ENCODE data around the gene ATF6B. TPM values are rescaled to one million over a fixed set of nuclear protein-coding genes. Genes with fewer than 3 reads are reported as not detected.

Gene ATF6B
- total RNA-seq, result 10 to 100 TPM; 15.0 to 15.3 TPM

GRCh38 chr6:32127717-32128592 is at the start of gene ATF6B:
ATF6B (minus strand) TSS chr6:32128246; CDS start chr6:32128207, 39 bp downstream.
- Histone ChIP-seq H3K36me3 (peaks cover 27% of the 10 kb centered on the region), H3K9me3 (no peaks in the 10 kb centered on the region), H3K27ac (peak within 1 kb of the TSS; percentile 90 to 96), H3K27me3 (no peaks in the 10 kb centered on the region), H3K4me1 (peaks cover 0 to 30% of the 10 kb centered on the region in 2 donors), H3K4me3 (peak within 1 kb of the TSS; percentile 71 to 99)
- DNase-seq (ENCODE audit: low spot score), result peak; percentile 100
- no peak for TF ChIP-seq CTCF (IDR thresholded peaks at IDR 0.05)

GRCh38 chr6:32177183-32177787 is 49.2 kb upstream of the ATF6B start:
- Histone ChIP-seq H3K27me3 (no peaks in the 10 kb centered on the region), H3K4me3 (peak overlapping the region; percentile 88 to 95), H3K36me3 (peaks cover 20% of the 10 kb centered on the region), H3K4me1 (peaks cover 0 to 61% of the 10 kb centered on the region in 2 donors), H3K27ac (peak overlapping the region; percentile 92 to 94), H3K9me3 (no peaks in the 10 kb centered on the region)
- no peak for TF ChIP-seq CTCF (IDR thresholded peaks at IDR 0.05)
- no peak for DNase-seq (ENCODE audit: low spot score)

GRCh38 chr6:32176476-32177182 is 48.6 kb upstream of the ATF6B start:
- Histone ChIP-seq H3K27me3 (no peaks in the 10 kb centered on the region), H3K4me3 (peak overlapping the region; percentile 88 to 95), H3K9me3 (no peaks in the 10 kb centered on the region), H3K27ac (peak overlapping the region; percentile 92 to 94), H3K36me3 (peaks cover 16% of the 10 kb centered on the region), H3K4me1 (peaks cover 0 to 57% of the 10 kb centered on the region in 2 donors)
- no peak for TF ChIP-seq CTCF (IDR thresholded peaks at IDR 0.05)
- DNase-seq (ENCODE audit: low spot score), result no peak

GRCh38 chr6:32175711-32176475 is 47.8 kb upstream of the ATF6B start, which contains the start of gene AGPAT1:
AGPAT1 (minus strand) TSS chr6:32176084; CDS start chr6:32171496, 4,588 bp downstream.
- DNase-seq (ENCODE audit: low spot score), result peak; percentile 94
- Histone ChIP-seq H3K4me3 (peak within 1 kb of the TSS; percentile 88 to 95), H3K4me1 (peaks cover 0 to 50% of the 10 kb centered on the region in 2 donors), H3K9me3 (no peaks in the 10 kb centered on the region), H3K27ac (peak within 1 kb of the TSS; percentile 92 to 94), H3K36me3 (peaks cover 11% of the 10 kb centered on the region), H3K27me3 (no peaks in the 10 kb centered on the region)
- TF ChIP-seq CTCF (IDR thresholded peaks at IDR 0.05), result no peak

- Histone ChIP-seq H3K36me3 (peaks cover 8% of the 10 kb centered on the region), H3K27me3 (no peaks in the 10 kb centered on the region), H3K4me3 (peak overlapping the region; percentile 88 to 95), H3K4me1 (peaks cover 0 to 45% of the 10 kb centered on the region in 2 donors), H3K27ac (peak overlapping the region; percentile 92 to 94), H3K9me3 (no peaks in the 10 kb centered on the region)
- no peak for DNase-seq (ENCODE audit: low spot score)
- TF ChIP-seq CTCF (IDR thresholded peaks at IDR 0.05), result no peak
Measured at GRCh38 chr6:32175322-32175710, 47.3 kb upstream of the ATF6B start.
